HT-29 (cell line): ENCODE measurements around the gene INPP5A. TPM values are rescaled to one million over a fixed set of nuclear protein-coding genes. Genes with fewer than 3 reads are reported as not detected.

ENCODE experiments used
- DNase-seq: peaks from one replicate; pipeline ENCODE4 v3.0.0-alpha.2; 2015; ENCODE audit warnings: low spot score
- total RNA-seq: library from RNA; depleted of rRNA; stranded (reverse); fragments of >200 nt; shearing (Covaris generic); gene quantifications from 2 replicates; pipeline ENCODE4 v1.2.3, GENCODE V29; 2014

The INPP5A gene
- total RNA-seq, 1 experiment from 2014 or later, result 22.7 TPM

DNA sequence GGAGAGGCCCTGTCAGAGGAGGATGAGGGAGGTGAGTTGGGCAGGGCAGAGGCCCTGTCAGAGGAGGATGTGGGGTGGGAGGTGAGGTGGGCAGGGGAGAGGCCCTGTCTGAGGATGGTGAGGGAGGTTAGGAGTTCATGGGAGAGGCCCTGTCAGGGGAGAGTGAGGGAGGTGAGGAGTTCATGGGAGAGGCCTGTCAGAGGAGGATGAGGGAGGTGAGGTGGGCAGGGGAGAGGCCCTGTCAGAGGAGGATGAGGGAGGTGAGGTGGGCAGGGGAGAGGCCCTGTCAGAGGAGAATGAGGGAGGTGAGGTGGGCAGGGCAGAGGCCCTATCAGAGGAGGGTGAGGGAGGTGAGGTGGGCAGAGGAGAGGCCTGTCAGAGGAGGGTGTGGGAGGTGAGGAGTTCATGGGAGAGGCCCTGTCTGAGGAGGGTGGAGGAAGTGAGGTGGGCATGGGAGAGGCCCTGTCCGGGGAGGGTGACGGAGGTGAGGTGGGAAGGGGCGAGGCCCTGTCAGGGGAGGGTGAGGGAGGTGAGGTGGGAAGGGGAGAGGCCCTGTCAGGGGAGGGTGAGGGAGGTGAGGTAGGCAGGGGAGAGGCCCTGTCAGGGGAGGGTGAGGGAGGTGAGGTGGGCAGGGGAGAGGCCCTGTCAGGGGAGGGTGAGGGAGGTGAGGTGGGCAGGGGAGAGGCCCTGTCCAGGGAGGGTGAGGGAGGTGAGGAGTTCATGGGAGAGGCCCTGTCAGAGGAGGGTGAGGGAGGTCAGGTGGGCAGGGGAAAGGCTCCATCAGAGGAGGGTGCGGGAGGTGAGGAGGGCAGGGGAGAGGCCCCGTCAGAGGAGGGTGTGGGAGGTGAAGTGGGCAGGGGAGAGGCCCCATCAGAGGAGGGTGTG lies 73.7 kb downstream of the INPP5A start:
- DNase-seq, result no peak

DNA sequence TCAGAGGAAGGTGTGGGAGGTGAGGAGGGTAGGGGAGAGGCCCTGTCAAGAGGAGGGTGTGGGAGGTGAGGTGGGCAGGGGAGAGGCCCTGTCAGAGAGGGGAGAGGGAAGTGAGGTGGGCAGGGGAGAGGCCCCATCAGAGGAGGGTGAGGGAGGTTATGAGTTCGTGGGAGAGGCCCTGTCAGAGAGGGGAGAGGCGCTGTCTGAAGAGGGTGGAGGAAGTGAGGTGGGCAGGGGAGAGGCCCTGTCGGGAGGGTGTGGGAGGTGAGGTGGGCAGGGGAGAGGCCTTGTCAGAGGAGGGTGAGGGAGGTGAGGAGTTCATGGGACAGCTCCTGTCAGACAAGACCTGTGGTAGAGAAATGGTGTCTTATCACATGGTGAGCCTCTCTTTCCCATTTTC lies 74.4 kb downstream of the INPP5A start:
- no peak for DNase-seq

DNA sequence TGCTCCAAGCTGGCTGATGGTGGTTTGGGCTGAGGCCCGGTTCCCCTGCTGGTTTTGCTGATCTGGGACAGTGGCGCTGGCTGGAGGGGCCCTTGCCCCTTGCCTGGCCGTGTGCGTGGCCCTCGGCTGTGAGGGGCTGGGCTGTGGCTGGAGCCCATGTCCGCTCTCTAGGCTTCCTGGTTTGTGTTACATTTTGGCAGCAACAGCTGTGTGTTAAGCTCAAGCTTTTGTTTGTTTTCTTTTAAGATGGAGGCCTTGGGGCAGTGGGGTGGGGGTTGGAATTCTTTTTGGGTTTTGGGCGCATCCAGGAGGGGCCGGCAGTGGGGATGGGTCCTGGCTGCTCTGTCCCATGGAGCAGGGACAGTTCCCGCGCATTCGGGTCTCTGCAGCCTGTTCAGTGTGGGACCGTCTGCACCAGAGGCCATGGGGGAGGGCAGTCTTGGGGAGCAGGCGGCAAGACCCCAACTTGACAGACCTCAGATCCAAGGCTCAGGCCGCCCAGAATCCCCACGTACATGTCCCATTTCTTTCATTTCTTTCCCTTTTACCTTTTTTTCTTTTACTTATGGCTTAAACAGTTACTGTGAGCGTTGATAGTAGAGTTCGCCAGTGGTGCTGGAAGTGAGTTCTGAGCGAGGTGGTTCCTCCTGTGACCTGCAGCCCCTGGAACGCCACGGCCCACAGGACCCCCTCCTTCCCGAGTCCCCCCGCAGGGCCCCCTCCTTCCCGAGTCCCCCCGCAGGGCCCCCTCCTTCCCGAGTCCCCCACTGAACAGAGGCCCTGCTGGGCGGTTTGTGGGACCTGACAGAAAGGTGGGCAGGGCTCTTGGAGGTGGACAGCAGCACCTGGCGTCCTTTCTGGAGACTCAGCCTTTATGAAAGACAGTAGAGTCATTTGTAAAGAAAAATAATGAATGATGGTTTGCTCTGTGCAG lies 75.3 kb downstream of the INPP5A start:
- DNase-seq, result no peak

DNA sequence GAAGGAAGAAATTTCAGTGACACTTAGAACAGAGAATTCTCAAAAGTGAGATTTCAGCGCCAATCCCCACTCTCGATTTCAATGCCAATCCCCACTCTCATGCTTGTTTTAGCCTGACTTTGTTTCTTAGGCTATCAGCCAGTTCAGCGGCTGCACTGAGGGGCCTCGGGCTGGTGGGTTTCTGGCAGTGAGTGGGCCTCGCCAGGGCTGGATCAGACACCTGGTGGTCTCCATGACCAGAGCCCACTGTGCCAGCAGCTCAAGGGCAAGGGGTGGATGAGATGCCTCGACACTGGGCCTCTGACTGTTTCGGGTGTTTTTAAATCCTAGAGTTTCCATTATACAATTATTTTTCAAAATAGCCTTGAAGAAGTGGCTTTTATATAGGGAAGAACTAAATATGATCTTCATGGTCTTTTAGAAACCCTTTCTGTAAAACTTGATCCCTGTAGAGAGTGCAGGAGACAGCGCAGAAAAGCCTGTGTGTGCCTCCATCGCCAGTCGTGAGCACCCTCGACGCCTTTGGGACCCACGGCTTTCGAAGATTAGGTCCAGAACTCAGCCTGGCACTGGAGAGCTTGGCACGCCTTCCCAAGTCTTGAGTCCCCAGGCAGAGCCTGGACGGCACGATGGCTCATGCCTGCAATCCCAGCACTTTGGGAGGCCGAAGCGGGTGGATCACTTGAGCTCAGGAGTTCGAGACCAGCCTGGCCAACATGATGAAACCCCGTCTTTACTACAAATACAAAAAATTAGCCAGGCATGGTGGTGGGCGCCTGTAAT lies 76.2 kb downstream of the INPP5A start:
- DNase-seq, result no peak

DNA sequence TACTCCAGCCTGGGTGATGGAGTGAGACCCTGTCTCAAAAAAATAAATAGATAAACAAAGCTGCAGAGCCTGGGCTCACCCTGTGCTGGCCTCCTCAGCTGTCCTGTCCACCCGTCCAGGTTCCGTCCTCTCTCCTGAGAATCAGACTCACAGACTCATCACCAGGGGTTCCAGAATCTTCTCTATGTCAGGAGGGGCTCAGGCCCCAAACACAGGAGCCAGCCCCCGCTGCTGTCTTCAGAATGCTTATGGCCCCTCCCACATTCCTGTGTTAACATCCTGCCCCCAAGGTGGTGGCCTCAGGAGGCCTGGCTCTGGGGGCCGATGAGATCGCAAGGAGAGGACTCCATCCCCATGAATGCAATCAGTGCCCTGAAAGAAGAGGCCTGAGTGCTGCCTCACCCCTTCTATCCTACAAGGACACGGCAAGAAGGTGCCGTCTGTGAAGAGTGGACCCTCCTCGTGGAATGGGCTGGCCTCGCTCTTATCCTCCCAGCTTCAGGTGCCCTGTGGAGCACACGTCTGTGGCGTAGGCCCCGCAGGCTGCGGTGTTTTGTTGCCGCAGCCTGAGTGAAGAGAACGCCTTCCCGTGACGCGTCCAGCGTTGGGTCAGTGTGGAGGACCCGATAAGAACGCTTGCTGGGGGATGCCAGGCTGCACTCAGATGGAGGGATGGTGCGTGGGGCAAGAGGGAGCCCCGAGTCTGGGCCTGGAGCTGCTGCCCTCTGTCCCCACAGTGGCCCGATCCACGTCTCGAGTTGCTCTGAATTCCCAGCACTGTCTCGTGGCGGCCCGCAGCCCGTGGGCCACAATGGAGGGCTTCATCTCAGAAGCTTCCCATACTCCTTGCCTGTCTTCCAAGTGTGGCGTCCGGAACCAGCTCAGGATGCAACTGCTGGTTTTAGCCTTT lies 77.1 kb downstream of the INPP5A start:
- DNase-seq, result no peak

DNA sequence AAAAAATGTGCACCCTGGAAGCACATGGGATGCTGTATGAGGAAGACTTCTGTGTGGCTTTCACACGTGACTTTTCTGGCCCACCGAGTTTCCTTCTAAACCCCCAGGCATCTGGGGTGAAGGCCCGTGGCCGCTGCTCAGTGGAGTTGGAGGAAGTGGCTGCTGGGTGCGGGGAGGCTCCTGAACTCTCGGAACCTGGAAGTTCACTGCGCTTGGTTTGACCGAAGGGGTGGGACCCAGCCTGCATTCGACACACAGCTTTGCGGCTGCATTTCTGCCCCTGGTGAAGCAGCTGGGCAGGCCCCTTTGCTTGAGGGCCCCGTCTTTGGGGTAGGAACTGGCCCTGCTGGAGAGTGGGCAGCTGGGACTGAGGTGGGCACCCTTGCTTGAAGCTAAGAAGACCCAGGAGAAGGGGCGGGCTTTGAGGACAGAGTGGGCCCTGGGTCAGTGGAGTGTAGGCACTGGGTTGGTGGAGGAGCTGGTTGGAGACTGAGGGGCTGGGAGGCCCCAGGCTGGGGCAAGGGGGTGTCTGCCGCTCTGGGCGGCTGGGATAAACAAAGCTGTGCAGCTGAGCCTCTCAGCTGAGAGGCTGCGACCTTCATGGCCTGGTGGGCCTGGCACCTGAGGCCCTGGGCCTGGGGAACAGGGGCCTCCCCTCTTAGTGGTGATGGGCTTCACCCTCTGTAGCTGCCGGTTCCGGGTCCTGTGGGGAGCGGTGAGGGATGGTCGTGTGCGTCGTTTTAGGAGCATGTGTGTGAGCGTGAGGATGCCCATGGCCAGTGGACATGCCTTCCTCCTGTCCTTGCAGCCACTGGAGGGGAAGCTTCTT lies 78.0 kb downstream of the INPP5A start:
- no peak for DNase-seq

DNA sequence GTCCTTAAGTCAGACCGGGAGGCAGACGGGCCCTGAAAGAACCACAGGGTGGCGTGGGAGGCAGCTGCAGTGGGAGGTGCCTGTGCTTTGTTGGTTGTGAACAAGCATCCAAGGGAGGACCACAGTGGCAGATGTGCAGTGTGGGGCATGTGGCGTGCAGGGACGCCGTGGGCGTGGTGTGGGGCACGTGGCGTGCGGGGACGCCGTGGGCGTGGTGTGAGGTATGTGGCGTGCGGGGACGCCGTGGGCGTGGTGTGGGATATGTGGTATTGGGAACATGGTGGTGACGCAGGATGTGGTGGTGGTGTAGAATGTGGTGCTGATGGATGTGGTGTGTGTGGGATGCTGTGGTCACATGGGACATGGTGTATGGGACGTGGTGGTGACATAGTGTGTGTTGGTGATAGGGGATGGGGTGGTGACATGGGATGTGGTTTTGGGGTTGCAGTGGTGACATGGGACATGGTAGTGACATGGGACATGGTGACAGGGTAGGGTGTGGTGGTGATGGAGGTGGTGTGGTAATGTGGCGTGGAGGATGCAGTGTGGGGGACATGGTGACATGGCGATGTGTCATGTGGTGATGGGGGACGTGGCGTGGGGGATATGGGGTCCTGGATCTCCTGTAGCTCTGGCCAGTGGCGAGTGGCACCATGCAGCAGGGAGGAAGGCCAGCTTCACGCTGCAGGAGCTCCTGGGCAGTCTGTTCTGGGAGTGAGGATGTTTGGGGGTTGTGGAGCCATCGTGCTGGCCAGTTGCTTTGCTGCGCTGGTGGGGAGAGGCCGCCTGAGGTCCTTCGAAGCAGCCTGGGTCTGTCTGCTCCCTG lies 78.8 kb downstream of the INPP5A start:
- DNase-seq, result no peak

DNA sequence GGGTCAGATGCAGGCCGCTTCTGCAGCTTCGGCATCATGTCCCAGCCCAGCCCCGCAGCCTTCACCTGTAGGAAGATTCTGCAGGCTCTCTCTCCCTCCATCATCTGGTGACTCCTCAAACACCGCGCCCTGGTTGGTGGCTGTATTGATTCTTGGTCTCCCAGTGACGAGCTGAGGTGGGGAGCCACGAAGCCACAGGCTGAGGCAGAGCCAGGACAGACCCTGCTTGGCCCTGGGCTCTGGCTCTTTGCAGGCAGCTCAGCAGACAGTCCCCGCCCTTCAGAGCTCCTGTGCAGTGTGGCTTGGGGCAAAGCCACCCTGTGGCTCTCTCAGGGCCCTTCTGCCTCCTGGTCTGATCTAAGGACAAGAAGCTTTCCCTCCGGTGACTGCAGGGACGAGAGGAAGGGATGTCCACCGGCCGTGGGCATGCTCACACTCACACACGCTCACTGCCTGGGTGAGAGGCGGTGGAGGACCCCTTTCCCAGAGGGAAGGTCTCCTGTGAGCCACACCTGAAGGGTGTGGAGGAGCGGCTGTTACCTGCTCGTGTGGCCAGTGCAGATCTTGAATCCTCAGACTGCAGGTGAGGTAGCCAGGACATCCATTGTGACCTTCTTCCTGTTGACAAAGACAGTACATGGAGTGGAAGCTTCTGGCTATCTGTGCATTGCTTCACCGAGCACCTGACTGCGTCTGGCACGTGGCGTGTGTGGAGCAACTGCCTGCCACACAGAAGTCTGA lies 79.6 kb downstream of the INPP5A start:
- DNase-seq, result no peak

DNA sequence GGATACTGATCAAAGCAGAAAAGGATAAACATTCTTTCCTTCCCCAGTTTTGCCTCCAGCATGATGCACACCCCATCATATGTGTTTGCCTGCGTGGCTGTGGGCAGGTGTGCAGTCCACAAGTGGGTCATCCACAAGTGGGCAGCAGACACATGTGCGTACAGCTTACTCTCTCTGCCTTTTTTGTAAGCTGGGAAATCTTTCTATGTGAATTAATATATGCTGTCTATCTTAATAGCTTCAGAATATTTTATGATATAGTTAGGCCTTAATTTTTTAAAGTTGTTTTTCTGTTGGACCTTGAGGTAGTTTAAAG lies 80.1 kb downstream of the INPP5A start:
- DNase-seq, result no peak

DNA sequence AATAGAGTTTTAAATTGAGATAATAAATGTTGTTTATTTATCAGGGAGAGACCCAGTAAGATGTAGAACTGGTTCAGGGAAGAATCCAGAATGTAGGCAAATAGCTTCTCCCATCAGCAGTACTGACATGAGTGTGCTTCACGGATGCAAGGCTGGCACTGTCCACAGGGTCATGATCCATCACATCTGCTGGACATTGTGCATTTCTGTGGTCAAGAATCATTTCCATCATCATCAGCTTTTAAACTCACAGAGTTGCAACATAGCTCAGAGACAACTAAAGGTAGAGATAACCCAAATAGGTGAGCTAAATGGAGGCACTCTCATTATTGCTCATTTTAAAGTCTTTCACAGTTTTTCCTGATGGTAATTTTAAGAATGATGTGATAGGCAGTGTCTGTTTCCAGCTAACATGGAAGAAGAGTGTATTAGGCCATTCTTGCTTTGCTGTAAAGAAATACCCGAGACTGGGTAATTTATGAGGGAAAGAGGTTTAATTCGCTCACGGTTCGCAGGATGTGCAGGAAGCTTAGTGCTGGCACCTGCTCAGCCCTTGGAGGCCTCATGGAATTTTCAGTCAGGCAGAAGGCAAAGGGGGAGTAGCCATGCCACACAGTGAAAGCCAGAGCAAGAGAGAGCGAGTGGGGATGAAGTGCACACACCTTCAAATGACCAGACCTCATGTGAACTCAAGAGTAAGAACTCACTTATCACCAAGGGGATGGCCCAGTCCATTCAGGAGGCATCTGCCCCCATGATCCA lies 80.8 kb downstream of the INPP5A start:
- DNase-seq, result no peak

DNA sequence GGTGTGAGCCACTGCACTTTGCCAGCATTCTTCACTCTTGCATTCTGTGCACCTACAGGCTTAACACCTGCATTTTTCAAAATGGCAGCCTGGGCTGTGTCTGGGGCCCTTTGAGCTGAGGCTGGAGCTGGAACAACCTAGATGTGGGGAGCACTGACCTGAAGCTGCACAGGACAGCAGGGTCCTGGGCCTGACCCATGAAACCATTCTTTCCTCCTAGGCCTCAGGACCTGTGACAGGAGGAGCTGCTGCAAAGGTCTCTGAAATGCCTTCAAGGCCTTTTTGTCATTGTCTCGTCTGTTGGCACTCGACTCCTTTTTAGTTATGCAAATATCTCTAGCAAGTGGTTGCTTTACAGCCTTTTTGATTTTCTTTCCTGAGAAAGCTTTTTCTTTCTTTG lies 82.3 kb downstream of the INPP5A start:
- no peak for DNase-seq

DNA sequence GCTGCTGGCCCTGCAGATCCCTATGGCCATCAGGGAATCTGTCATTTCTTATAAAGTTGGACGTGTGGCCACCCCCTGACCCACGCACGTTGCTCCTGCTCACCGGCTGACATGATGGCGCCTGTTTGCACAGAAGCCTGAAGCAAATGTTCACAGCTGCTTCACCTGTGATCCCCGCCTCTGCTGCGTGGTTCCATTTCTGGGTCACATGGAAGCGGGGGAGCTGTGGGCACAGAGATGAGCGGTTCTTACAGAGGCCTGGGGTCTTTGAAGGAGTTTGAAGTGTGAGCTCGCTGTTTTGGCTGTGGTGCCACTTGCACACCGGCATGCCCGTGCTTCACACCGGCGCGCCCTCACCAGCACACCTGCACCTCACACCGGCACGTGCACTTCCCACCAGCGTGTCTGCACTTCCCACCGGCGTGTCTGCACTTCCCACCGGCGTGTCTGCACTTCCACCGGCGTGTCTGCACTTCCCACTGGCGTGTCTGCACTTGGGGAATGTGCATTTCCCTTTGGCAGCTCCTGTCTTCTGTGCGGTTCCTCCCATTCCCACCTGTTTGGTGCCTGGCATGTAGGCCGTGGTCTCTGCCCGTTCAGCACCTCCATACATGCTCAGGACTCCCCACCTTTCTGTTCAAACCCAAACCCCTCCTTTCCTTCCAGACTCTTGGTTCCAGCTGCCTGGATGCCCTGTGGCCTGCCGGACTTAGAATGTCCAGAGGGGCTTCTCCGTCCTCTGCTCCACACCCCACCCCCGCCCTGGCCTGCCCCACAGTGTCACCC lies 86.7 kb downstream of the INPP5A start:
- no peak for DNase-seq

DNA sequence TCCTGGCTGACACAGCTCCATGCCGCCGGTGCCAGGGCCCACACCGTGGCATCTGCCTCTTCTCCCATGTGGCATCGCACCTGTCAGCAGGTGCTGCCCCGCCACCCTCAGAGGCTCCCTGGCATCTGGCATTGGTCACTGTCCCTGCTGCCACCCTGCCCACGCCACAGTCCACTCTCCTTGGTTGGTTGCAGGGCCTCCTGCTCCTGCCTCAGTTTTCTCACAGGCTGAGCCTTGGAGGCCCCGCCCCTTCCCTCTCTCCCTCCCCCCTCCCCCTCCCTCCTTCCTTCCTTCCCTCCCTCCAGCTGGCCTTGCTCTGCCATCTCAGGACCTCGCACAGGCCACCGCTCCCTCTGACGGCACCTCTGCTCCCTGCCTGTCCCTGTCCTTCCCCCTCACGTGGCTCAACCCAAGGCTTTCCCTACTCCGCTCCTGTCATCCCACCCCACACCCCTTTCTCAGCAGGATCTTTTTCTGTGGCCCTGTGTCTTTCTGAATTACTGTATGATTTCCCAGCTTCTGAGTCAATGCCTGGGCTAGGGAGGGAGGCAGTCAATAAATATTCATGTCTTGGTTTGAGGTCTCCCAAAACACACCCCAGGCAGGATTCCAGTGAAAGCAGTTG lies 87.4 kb downstream of the INPP5A start:
- DNase-seq, result no peak

DNA sequence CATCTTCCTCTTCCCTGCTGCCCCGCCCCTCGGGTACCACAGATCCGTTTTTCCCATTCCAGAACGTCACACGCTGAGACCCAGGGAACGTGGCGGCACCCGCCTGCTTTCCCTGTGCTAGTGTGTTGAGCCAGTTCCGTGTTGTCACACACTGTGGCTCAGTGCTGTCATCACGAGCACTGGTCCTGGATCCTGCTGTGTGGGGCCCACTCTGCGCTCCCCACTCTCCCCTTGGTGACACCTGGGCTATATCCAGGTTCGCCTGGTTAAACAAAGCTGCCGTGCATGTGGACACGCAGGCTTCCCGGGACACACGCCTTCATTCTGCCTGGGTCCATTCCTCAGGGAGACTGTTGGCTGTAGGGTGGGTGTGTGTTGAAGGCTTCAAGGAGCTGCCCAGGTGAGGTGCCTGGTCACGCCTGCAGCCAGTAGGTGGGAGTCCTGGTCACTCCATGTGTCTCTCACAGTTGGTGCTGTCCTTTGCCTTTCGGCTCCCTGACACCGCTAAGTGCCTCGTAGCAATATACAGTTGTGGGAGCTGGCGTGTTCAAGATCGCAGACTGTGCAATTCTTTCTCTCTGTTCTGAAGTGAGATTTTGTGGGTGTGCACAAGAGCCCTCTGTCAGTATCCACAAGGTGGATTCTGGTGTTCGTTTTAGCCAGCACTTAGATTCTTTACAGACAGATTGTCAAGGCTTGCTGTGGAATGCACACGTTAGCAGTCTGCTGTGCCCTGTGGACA lies 88.6 kb downstream of the INPP5A start:
- no peak for DNase-seq
